PC-9 (cell line): Measurements from ENCODE around the gene RETREG1. TPM values are rescaled to one million over a fixed set of nuclear protein-coding genes. Genes with fewer than 3 reads are reported as not detected.

ENCODE experiments used
- BruUV-seq: library from RNA; stranded (reverse); fragments of 400-500 nt; replicated peaks from 2 replicates; lab custom pipeline; 2021; lab: Mats Ljungman, UMichigan
- CTCF ChIA-PET: fragments of 300-600 bp; sonication (Branson Sonifier 250); formaldehyde crosslinking; loops from one replicate; lab custom pipeline; 2022; ENCODE audit warnings: antibody characterized with exemption; lab: Charles Lee
- POLR2A ChIA-PET: fragments of 300-600 bp; sonication (Branson Sonifier 250); formaldehyde crosslinking; loops from one replicate; lab custom pipeline; 2022; ENCODE audit warnings: antibody characterized with exemption; ENCODE audit not compliant: unreplicated experiment; lab: Charles Lee
- DNase-seq, 2 experiments: peaks; one replicate each; pipeline versions ENCODE4 v3.0.0 to v3.0.0-alpha.2; 2015 to 2022; ENCODE audit warnings: mixed read lengths in 1 of 2
- H2AFZ ChIP-seq: fragments of 200-600 bp; sonication (generic); 2 replicates; pipeline ENCODE4 v1.8.1; 2017; ENCODE audit warnings: antibody characterized with exemption
- H3F3A ChIP-seq: fragments of 200-600 bp; sonication (generic); 2 replicates; pipeline ENCODE4 v1.8.1; 2017; ENCODE audit warnings: antibody characterized with exemption, mild to moderate bottlenecking, low read depth; ENCODE audit not compliant: insufficient read depth
- H3K27ac ChIP-seq: fragments of 200-600 bp; sonication (generic); 2 replicates; pipeline ENCODE4 v1.6.1; 2016; ENCODE audit warnings: mixed run types
- H3K27me3 ChIP-seq: fragments of 200-600 bp; sonication (generic); 2 replicates; pipeline ENCODE4 v1.6.1; 2016; ENCODE audit warnings: low read depth, mixed run types; ENCODE audit not compliant: insufficient read depth
- H3K36me3 ChIP-seq: fragments of 200-600 bp; sonication (generic); 2 replicates; pipeline ENCODE4 v1.6.1; 2016; ENCODE audit warnings: low read depth, mixed run types
- H3K4me1 ChIP-seq: fragments of 200-600 bp; sonication (generic); replicated peaks from 2 replicates; pipeline ENCODE4 v1.6.1; 2016; ENCODE audit warnings: mixed run types; ENCODE audit not compliant: insufficient read depth
- H3K4me2 ChIP-seq: fragments of 200-600 bp; sonication (generic); 2 replicates; pipeline ENCODE4 v1.6.1; 2017; ENCODE audit warnings: mixed run types
- H3K4me3 ChIP-seq: fragments of 200-600 bp; sonication (generic); 2 replicates; pipeline ENCODE4 v1.6.1; 2016; ENCODE audit warnings: mixed run types
- H3K79me2 ChIP-seq: fragments of 200-600 bp; sonication (generic); 2 replicates; pipeline ENCODE4 v1.6.1; 2017; ENCODE audit warnings: low read depth, mixed run types
- H3K9me2 ChIP-seq: fragments of 200-600 bp; sonication (generic); 2 replicates; pipeline ENCODE4 v1.8.1; 2017; ENCODE audit warnings: mild to moderate bottlenecking; ENCODE audit not compliant: insufficient read depth
- H3K9me3 ChIP-seq: fragments of 200-600 bp; sonication (generic); 2 replicates; pipeline ENCODE4 v1.8.1; 2016; ENCODE audit warnings: low read depth; ENCODE audit not compliant: insufficient read depth
- H4K20me1 ChIP-seq: fragments of 200-600 bp; sonication (generic); 2 replicates; pipeline ENCODE4 v1.8.1; 2017; ENCODE audit not compliant: insufficient read depth
- CTCF ChIP-seq: fragments of 200-600 bp; sonication (generic); conservative IDR thresholded peaks from 2 replicates; pipeline ENCODE4 v1.6.1; 2017; ENCODE audit warnings: mixed run types, antibody characterized with exemption, mild to moderate bottlenecking, moderate library complexity
- EZH2 ChIP-seq: fragments of 200-600 bp; sonication (generic); IDR thresholded peaks from 2 replicates; pipeline ENCODE4 v1.8.0; 2017; ENCODE audit warnings: antibody characterized with exemption, low read depth
- intact Hi-C: fragments of 100-400 bp; cut with micrococcal nuclease; formaldehyde crosslinking; loops from one replicate; pipeline ENCODE4 v1.10.0; 2022; ENCODE audit not compliant: unreplicated experiment
- total RNA-seq: library from RNA; stranded (reverse); gene quantifications from 2 replicates; pipeline ENCODE4 v1.2.3, GENCODE V29; 2021

Gene RETREG1
- total RNA-seq, 1 experiment from 2014 or later: 9.7 TPM

GRCh38 chr5:16628376-16628775 lies 11.6 kb upstream of the RETREG1 start:
- DNase-seq: no peak
- Histone ChIP-seq H2AFZ (no peak overlapping the region), H3K4me3 (no peak overlapping the region), H3K4me1 (no peaks in the 10 kb centered on the region), H3K9me2 (no peaks in the 10 kb centered on the region), H3K27me3 (peaks cover 64% of the 10 kb centered on the region), H3F3A (no peaks in the 10 kb centered on the region), H3K4me2 (no peak overlapping the region), H3K36me3 (no peaks in the 10 kb centered on the region), H3K79me2 (no peaks in the 10 kb centered on the region), H3K9me3 (no peaks in the 10 kb centered on the region), H3K27ac (no peak overlapping the region), H4K20me1 (no peaks in the 10 kb centered on the region)
- no peak for TF ChIP-seq EZH2
- no TSS peak for BruUV-seq
- intact Hi-C loops: no loop called here
- ChIA-PET POLR2A (interaction anchor here (0.7 kb wide), 1 partner anchor 69 kb away, joined by 10 read pairs; no protein-coding TSS in a partner anchor), CTCF (no interaction called here)

GRCh38 chr5:16626696-16627264 lies 10.0 kb upstream of the RETREG1 start:
- TF ChIP-seq CTCF (no peak), EZH2 (no peak)
- Histone ChIP-seq H3K9me2 (no peaks in the 10 kb centered on the region), H3K27ac (no peak overlapping the region), H3F3A (no peaks in the 10 kb centered on the region), H3K36me3 (no peaks in the 10 kb centered on the region), H3K4me1 (no peaks in the 10 kb centered on the region), H3K4me2 (no peak overlapping the region), H3K4me3 (no peak overlapping the region), H3K27me3 (peaks cover 72% of the 10 kb centered on the region), H4K20me1 (no peaks in the 10 kb centered on the region), H2AFZ (no peak overlapping the region), H3K9me3 (no peaks in the 10 kb centered on the region), H3K79me2 (no peaks in the 10 kb centered on the region)
- intact Hi-C loops: no loop called here
- no peak for DNase-seq
- ChIA-PET POLR2A (no interaction called here), CTCF (interaction anchor here (0.6 kb wide), 1 partner anchor 60 kb away, joined by 3 read pairs; no protein-coding TSS in a partner anchor)
- BruUV-seq: no TSS peak

- no peak for DNase-seq
- no peaks in the 10 kb centered on the region for H3K36me3 ChIP-seq
- no peak overlapping the region for H3K27ac ChIP-seq
- no peaks in the 10 kb centered on the region for H3F3A ChIP-seq
- peaks cover 81% of the 10 kb centered on the region for H3K27me3 ChIP-seq
- no peaks in the 10 kb centered on the region for H4K20me1 ChIP-seq
- no peaks in the 10 kb centered on the region for H3K79me2 ChIP-seq
- no peaks in the 10 kb centered on the region for H3K4me1 ChIP-seq
- CTCF ChIA-PET: no interaction called here
- H2AFZ ChIP-seq: no peak overlapping the region
- BruUV-seq: no TSS peak
- no peak overlapping the region for H3K4me2 ChIP-seq
- H3K9me3 ChIP-seq: no peaks in the 10 kb centered on the region
- POLR2A ChIA-PET: no interaction called here
- H3K4me3 ChIP-seq: no peak overlapping the region
- H3K9me2 ChIP-seq: no peaks in the 10 kb centered on the region
- no peak for TF ChIP-seq CTCF
- no peak for TF ChIP-seq EZH2
- intact Hi-C loops: no loop called here
These were observed 8.3 kb upstream of the RETREG1 start for GRCh38 chr5:16625096-16625495.

GRCh38 chr5:16619136-16619535 lies 2.3 kb upstream of the RETREG1 start:
- H3K27ac ChIP-seq: no peak overlapping the region
- no peaks in the 10 kb centered on the region for H3K36me3 ChIP-seq
- POLR2A ChIA-PET: no interaction called here
- peaks cover 70% of the 10 kb centered on the region for H3K27me3 ChIP-seq
- H3K4me3 ChIP-seq: no peak overlapping the region
- no peaks in the 10 kb centered on the region for H3F3A ChIP-seq
- H3K4me2 ChIP-seq: no peak overlapping the region
- no peaks in the 10 kb centered on the region; the same call in 1 of the 2 replicates for H3K9me2 ChIP-seq
- DNase-seq: no peak
- H2AFZ ChIP-seq: no peak overlapping the region
- CTCF ChIA-PET: no interaction called here
- intact Hi-C loops: no loop called here
- H4K20me1 ChIP-seq: no peaks in the 10 kb centered on the region
- no TSS peak for BruUV-seq
- peaks cover 8% of the 10 kb centered on the region; the same call in 1 of the 2 replicates for H3K4me1 ChIP-seq
- no peaks in the 10 kb centered on the region for H3K9me3 ChIP-seq
- TF ChIP-seq CTCF: no peak
- TF ChIP-seq EZH2: no peak
- no peaks in the 10 kb centered on the region for H3K79me2 ChIP-seq
